HG02870 (cell line): ENCODE measurements around the gene ZNF618.

ENCODE experiments used
- ATAC-seq: cut with Tn5 transposase; IDR thresholded peaks from one replicate; pipeline ENCODE4 v1.9.1; 2021; ENCODE audit warnings: mild to moderate bottlenecking, moderate library complexity; ENCODE audit not compliant: unreplicated experiment

Gene ZNF618, protein sequence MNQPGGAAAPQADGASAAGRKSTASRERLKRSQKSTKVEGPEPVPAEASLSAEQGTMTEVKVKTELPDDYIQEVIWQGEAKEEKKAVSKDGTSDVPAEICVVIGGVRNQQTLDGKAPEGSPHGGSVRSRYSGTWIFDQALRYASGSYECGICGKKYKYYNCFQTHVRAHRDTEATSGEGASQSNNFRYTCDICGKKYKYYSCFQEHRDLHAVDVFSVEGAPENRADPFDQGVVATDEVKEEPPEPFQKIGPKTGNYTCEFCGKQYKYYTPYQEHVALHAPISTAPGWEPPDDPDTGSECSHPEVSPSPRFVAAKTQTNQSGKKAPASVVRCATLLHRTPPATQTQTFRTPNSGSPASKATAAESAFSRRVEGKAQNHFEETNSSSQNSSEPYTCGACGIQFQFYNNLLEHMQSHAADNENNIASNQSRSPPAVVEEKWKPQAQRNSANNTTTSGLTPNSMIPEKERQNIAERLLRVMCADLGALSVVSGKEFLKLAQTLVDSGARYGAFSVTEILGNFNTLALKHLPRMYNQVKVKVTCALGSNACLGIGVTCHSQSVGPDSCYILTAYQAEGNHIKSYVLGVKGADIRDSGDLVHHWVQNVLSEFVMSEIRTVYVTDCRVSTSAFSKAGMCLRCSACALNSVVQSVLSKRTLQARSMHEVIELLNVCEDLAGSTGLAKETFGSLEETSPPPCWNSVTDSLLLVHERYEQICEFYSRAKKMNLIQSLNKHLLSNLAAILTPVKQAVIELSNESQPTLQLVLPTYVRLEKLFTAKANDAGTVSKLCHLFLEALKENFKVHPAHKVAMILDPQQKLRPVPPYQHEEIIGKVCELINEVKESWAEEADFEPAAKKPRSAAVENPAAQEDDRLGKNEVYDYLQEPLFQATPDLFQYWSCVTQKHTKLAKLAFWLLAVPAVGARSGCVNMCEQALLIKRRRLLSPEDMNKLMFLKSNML

DNA sequence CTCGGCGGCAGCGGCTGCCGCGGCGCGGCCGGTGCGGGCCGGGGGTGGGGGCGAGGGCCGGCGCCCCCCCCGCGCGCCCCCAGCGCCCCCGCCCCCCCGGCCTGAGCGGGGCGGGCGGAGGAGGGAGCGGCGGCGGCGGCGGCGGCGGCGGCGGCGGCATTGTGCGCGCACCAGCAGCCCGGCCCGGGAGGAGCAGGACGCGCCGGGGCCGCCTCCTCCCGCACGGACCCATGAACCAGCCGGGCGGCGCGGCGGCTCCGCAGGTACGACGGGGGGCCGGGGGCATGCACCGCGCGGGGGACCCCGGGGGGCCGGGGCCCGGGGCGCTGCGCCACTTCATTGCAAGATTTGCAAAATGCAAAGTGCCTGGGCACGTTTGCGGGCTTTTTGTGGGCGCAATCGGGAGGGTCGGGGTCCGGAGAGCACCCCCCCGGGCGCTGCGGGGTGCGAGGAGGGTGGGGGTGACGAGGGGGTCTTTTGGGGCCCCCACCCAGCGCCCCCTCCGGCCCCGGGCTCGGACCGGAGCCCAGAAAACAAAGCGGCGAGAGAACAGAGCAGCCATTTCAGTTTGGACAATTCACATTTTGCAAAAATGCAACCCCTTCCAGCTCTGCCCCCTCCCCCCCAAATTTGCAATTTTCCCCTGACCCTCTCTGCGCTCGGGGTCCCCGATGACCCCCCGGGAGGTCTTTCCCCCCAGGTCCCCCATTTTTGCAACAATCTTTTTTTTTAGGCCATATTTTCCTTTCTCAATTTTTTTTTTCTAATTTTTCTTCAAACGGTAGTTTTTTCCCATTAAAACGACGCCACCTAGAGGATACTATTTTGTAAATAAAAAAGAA, at the start of gene ZNF618:
Gene ZNF618, plus strand, starts transcription at position 159 of the 842 bp plus-strand sequence. Its CDS starts 72 bp downstream, at position 231.
- no peak for ATAC-seq

DNA sequence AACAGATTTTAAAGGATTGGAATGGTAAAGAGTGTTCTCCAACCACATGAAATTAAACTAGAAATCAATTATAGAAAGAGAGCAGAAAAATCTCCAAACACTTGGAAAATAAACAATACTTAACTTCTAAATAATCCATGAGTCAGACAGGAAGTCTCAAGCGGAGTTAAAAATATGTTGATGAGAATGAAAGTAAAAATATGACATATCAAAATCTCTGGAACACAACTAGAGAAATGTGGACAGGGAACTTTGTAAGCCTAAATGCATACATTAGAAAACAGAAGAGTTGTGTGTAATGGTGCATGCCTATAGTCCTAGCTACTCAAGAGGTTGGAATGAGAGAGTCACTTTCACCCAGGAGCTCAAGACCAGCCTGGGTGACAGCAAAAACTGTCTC, 47.9 kb upstream of the ZNF618 start:
- ATAC-seq: no peak

DNA sequence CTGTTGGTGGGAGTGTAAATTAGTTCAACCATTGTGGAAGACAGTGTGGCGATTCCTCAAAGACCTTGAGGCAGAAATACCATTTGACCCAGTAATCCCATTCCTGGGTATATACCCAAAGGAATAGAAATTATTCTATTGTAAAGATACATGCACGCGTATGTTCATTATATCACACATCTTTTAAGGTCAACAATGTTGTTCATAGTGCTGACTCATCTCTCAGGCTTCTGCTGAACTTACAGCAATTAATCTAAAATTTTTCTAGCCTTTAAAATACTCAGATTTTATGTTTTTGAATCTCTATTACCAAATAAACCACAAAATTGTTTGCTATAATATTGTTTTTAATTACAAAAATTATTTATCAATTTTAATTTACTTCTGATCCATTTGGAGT, 38.8 kb upstream of the ZNF618 start:
- no peak for ATAC-seq

DNA sequence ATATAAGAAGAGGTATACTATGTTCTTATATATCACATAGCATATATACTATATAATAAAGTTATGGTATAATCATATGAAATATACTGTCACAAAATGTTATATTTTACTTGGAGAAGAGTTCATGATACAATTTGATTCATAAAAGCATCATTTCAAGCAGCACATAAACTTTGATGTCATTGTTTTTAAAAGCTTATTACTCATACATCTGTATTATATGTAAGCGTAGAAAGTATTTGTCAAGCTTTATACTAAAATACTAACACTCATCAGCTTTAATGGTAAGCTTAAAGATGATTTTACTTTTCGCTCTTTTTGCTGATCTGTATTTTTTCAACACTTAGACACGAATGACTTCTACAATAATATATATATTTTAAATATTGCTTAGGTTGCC, 34.0 kb upstream of the ZNF618 start:
- ATAC-seq: no peak

DNA sequence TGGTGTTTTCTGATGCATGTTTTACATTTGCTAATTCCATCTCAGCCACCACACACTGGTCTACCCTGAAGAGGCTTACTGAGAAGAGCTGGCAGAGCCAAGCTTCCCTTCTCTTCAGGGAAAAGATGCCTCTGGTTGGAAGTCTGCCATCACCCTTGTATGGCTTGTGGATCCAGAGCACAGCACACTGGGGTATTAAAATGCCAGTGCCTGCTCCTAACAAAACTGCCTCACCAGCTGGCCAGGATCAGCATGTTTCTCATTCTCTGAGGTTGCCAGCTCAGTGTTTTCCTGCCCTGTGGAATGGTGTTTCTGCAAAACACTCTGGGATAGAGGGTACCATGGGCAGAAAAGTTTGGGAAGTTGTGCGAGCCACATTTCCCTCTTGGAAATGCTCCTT, 31.6 kb upstream of the ZNF618 start:
- no peak for ATAC-seq

DNA sequence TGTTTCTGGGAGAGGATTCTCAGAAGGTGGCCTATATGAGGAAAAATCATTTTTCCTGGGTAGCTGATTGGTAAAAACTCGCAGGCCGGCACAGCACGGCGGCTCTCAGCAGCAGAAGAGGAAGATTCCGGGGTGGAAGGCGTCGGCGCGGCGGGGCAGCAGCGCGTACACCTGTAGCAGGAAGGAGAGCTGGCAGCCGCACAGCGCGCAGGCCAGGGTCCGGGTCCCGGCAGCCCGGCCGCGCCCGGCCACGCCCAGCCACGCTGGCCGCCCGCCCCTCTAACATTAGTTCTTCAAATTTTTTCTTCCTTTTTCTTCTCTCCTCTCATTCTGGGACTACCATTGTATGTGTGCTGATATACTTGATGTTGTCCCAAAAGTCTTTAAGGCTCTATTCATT, 24.8 kb upstream of the ZNF618 start:
- ATAC-seq: no peak

DNA sequence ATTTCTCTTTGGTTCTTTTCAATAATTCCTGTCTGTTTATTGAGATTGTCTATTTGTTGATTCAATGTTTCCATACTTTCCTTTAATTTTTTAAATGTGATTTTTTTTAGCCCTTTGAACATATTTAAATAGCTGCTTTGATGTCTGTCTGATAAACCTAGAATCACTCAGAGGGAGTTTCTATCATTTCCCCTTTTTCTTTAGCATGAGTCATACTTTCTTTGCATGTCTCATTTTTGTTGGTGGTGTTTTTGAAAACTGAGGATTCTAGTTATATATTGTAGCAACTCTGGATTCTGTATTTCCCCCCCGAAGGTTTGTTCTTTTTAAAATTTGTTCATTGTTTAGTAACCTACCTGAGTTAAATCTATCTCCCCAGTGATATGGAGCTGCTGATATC, 24.2 kb upstream of the ZNF618 start:
- no peak for ATAC-seq

DNA sequence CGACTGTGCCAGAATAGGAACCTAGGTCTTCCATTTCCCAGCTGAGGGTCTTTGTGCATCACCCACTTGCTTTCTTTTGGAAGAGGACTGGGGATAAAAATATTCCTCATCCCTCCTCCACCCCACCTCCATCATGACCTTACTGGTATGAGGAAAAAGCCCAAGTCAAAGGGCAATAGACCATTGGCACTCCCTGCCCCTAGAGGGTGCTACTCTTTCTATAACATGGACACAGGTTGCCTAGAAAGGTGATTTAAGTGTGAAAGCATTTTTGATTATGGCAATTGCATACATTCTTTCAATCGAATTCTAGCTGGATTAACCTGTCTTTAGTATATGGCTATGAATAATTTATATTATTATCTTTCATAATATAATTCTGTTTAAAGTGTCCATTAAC, 22.8 kb upstream of the ZNF618 start:
- no peak for ATAC-seq

DNA sequence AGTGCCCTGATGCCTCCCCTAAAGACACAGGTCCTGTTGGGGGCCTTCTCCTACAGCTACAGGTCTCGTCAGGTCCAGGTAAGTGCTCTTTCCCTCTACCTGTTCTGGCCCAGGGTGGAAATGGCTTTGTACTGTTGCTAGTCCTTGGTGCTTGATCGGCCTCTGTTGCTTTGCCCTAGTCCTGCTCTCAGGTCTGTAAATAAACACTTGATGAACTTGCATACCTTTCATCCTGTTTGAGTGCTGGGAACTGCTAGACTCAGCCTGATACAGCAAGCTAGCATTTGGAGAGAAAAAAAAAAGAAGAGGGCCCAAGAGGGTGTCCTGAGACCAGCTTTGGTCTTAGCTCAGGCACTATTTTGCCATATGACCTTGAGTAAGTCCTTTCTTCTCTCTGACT, 21.8 kb upstream of the ZNF618 start:
- no peak for ATAC-seq

DNA sequence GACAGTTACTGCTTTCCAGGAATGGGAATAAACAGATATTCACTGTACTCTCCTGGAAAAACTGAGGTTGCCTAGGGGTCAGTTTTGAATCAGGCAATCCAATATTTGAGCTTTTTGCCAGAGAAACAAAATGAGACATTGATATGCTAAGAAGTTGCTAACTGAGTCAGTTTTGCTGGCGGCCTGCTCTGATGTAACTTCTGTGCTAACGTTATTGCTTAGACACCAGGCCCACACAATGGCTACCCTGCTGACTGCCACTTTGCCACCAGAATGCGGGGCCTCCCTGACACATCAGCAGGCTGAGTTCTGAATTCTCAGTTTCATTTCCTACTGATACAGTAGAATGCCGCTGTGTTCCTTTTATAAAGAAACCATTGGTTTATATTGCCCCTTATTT, 18.2 kb upstream of the ZNF618 start:
- peak; percentile 55 for ATAC-seq

DNA sequence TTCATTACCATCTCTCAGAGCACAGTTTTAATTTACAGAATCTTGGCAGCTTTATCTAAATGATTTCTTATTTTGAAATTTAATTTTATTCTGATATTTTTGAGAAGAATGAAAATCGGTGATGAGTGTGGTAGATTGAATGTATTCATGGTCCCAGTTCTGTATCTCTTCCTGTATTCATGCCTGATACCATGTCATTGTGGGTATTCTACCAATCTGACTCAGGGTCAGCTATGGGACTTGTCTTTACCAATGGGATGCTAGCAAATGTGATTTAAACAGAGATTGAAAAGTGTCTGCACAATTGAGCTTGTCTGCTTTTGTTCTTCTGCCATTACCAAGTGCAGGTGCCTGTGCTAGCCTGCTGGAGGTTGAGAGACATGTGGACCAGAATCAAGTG, 17.8 kb upstream of the ZNF618 start:
- ATAC-seq: no peak

DNA sequence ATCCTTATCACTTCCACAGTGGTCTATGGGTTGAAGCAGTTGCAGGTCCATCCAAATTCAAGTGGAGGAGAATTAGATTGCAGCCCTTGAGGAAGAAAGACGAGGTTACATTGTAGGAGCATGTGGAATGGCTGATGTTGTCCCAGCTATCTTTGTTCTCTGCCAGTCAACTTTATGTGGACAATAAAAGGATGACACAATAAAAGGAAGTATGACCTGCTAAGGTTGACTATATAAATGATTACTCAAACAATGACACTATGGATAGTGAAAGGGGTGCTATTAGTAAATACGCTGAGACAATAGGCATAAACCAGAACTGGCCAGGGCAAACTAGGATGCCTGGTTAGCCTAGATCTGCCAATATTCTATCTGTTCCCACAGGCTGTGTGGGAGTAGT, 12.8 kb upstream of the ZNF618 start:
- ATAC-seq: no peak

DNA sequence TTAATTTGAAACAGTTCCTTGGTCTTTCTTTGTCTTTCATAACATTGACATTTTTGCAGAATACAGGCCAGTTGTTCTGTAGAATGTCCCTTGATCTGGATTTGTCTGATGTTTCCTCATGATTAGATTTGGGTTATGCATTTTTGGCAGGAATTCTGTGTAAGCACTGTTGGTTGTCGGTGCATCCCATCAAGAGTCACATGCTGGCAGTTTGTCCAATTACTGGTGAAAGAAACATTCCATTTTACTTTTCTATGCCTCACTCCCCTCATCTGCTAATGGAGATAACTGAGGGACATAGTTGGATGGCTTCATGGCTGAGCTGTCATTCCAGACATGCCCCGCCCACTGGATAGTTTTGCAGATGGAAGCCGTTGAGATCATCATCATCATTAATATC, 7.6 kb upstream of the ZNF618 start:
- no peak for ATAC-seq

DNA sequence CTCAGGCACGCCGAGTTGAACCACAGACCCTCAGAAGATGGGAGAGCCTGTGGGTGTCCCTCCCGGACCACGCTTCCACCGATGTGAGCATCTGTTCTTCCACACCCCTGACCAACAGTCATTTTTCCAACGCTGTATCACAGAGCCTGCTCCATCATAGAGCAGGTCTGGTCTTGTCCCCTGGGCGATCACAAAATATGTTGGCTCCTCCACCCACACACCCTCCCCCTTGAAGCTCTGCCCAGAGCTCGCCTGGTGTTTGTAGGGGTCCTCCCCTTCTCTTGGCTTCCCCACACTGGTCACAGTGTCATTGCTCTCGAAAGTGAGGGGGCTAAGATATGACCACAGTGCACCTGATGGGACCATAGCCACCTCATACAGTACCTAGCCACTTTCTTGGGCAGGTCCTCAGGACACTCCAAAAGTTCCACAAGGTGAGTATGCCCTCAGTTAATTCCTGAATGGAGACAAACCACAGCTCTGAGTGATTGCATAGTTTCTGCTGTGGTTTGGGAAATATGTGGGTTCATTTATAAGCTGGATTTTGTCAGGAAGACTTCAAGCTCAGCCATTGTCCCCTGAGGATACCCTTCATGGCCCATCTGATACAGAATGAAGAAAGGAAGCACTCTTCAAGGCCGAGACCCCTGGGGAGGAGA, 3.5 kb upstream of the ZNF618 start:
- ATAC-seq: no peak

DNA sequence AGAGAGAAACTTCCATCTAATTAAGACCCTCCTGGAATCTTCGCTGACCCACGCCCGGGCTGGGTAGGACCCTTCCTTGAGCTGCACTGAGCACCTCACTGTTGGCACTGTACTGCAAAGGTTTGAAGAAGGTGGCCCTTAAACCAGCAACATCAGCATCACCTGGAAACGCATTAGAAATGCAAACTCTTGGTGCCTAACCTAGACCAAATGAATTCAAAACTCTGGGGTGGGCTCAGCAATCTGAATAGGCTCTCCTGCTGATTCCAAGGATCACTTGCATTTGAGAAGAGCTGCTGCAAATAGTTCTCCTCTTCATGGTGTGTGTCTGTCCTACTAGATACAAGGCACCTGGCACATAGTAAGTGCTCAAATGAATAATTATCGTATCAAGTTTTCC, 2.7 kb upstream of the ZNF618 start:
- no peak for ATAC-seq

DNA sequence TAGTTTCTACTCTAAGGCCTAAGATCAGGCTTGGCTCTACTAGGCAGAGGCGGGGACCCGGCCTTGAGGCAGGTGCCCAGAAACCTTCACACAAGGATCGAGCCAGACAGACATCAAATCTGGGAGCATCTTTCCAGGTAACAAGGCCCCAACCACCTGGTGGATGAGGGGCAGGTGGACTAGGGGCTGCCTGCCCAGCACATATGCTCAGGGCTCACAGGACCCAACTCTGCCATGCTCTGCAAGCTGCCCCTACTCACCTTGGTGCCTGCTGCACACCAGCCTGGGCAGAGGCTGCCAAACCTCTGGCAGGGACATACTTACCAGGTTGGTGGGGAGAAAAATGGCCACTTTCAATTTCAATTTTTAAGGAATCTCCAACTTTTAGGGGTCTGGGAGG, 2.2 kb upstream of the ZNF618 start:
- ATAC-seq: no peak

DNA sequence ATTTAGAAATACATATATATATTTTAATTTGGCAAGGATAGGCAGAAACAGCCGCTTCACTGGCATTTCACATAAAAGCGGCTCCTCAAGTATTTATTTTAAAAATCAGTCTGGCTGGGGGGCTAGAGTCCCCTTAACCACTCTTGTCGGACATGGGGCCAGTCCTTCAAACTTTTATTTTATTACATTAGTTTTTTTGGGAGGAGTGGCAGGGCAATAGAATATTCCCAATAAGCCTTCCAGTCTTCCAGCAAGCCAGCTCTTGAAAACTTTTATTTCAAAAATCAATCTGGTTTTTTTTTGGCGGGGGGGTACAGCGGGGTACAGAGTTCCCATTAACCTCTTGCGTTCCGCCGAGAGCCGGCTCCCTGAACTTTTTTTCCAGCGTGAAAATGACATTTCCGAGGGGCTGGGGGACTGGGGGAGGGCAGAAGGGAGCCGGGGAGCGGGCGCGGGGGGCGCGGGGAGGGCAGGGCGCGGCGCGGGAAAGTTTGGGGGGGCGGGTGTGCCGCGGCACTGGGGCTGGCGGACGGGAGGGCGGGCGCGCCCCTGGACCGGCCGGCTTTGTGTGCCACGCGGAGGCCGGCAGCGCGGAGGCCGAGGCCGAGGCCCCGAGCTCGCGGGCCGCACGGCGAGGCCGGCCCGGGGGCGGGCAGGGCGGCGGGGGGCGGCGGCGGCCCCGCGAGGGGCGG, 504 bp upstream of the ZNF618 start:
- no peak for ATAC-seq

DNA sequence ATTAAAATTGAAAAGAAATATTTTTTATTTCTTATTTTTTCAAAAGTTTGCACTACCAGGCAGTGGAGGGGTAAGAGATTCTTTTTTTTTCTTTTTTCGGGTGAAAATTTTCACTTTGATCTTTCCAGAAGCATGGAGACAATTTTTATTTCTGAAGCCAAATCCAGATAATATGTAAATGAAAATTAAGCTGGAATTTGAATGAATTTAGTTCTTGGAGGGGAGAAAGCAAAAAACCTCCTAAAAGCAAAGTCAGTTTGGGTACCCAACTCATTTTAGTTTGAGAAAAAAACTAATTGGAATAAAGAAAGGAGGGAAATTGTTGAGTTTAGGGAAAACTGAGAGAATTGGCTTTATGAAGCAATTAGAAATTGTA, 872 bp downstream of the ZNF618 start:
- no peak for ATAC-seq

DNA sequence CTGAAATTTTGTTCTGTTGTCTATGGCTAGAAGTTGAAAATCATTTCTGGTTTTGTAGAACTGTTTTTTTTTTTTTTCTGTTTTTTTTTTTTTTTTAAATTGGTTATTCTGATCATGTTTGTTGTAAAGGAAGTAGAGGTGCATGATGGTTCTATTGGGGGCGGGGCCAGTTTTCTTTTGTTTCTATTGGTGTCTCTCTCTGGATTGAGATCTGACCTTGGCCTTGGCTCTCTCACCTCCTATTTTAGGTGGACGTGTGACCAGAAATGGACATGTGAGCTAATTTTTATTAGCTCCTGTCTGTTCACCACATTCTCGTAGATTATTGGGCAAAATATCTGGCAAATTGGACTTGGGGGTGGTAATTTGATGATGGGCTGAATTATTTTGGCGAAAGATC, 3.2 kb downstream of the ZNF618 start:
- ATAC-seq: no peak

DNA sequence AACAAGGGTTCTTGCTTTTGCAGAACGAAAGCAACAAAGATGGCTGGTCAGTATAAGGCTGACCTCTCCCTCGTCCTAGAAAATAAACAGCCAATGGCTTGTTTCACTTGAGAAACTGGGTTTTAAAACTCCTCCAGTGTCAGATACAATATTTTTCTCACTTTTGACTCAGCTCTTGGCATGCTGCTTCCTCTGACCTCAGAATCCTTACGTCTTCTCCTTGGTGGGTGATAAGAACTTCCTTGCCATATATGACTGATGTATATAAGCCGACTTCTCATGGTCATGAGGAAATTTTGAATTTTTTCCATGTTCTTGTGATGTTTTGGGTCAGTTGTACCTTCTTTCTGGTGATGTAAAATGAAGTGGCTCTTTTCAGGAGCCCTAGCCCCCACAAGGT, 3.8 kb downstream of the ZNF618 start:
- ATAC-seq: no peak
